ENCODE results near the gene CXCL11.

CXCL11 gene

GRCh38 chr4:76022677-76023076 is 13.2 kb downstream of the CXCL11 start:
- no peak overlapping the region for H2AFZ ChIP-seq (ENCODE audit: insufficient read depth, low read length, poor library complexity)
- H2BK120ac ChIP-seq (ENCODE audit: insufficient read depth, low read length, poor library complexity): no peak overlapping the region
- no peaks in the 10 kb centered on the region for H3K4me1 ChIP-seq (ENCODE audit: control insufficient read depth in 1 of 2, insufficient read depth in 2 of 2, low read length in 2 of 2)
- H3K4me2 ChIP-seq (ENCODE audit: low read length): no peak overlapping the region
- no peak overlapping the region for H3K4me3 ChIP-seq (ENCODE audit: low read depth, low read length)
- H2BK5ac ChIP-seq (ENCODE audit: low read depth, low read length, poor library complexity): no peak overlapping the region
- no peak overlapping the region for H4K8ac ChIP-seq (ENCODE audit: low read depth, low read length)
- H3K79me2 ChIP-seq (ENCODE audit: control insufficient read depth, insufficient read depth, low read length, poor library complexity): no peaks in the 10 kb centered on the region
- no peak overlapping the region for H3K9ac ChIP-seq (ENCODE audit: low read length)
- H2BK12ac ChIP-seq (ENCODE audit: low read length): no peak overlapping the region
- no peaks in the 10 kb centered on the region for H3K79me1 ChIP-seq (ENCODE audit: low read length)
- H3K14ac ChIP-seq (ENCODE audit: low read length): no peak overlapping the region
- H2AK5ac ChIP-seq (ENCODE audit: low read length): no peak overlapping the region
- H3K23ac ChIP-seq (ENCODE audit: low read length): no peak overlapping the region
- H3K18ac ChIP-seq (ENCODE audit: low read length): no peak overlapping the region
- H3K36me3 ChIP-seq (ENCODE audit: control insufficient read depth in 1 of 2, insufficient read depth in 2 of 2, low read length in 2 of 2): no peaks in the 10 kb centered on the region
- H3K9me3 ChIP-seq (ENCODE audit: insufficient read depth, low read depth, low read length): no peaks in the 10 kb centered on the region
- H3K4ac ChIP-seq (ENCODE audit: low read depth, low read length): no peak overlapping the region
- no peak for DNase-seq
- H3K27ac ChIP-seq (ENCODE audit: low read depth, low read length): no peak overlapping the region
- WGBS (ENCODE audit: extremely low coverage, insufficient coverage, insufficient read length): no CpG with 5 or more reads among the region's 2 CpGs
- H4K12ac ChIP-seq (ENCODE audit: low read depth, low read length): no peak overlapping the region
- H4K91ac ChIP-seq (ENCODE audit: low read depth, low read length): no peak overlapping the region
- no peaks in the 10 kb centered on the region for H3K27me3 ChIP-seq (ENCODE audit: insufficient read depth, low read length)

GRCh38 chr4:76022031-76022430 is 13.8 kb downstream of the CXCL11 start:
- Histone ChIP-seq H3K4me3 (ENCODE audit: low read depth, low read length) (no peak overlapping the region), H4K12ac (ENCODE audit: low read depth, low read length) (no peak overlapping the region), H3K9me3 (ENCODE audit: insufficient read depth, low read depth, low read length) (no peaks in the 10 kb centered on the region), H3K36me3 (ENCODE audit: control insufficient read depth in 1 of 2, insufficient read depth in 2 of 2, low read length in 2 of 2) (no peaks in the 10 kb centered on the region), H3K23ac (ENCODE audit: low read length) (no peak overlapping the region), H3K4me2 (ENCODE audit: low read length) (no peak overlapping the region), H3K4ac (ENCODE audit: low read depth, low read length) (no peak overlapping the region), H3K9ac (ENCODE audit: low read length) (no peak overlapping the region), H3K79me2 (ENCODE audit: control insufficient read depth, insufficient read depth, low read length, poor library complexity) (no peaks in the 10 kb centered on the region), H3K4me1 (ENCODE audit: control insufficient read depth in 1 of 2, insufficient read depth in 2 of 2, low read length in 2 of 2) (no peaks in the 10 kb centered on the region), H3K18ac (ENCODE audit: low read length) (no peak overlapping the region), H2AK5ac (ENCODE audit: low read length) (no peak overlapping the region), H3K79me1 (ENCODE audit: low read length) (no peaks in the 10 kb centered on the region), H3K27ac (ENCODE audit: low read depth, low read length) (no peak overlapping the region), H4K91ac (ENCODE audit: low read depth, low read length) (no peak overlapping the region), H4K8ac (ENCODE audit: low read depth, low read length) (no peak overlapping the region), H2BK12ac (ENCODE audit: low read length) (no peak overlapping the region), H3K14ac (ENCODE audit: low read length) (no peak overlapping the region), H2BK120ac (ENCODE audit: insufficient read depth, low read length, poor library complexity) (no peak overlapping the region), H2AFZ (ENCODE audit: insufficient read depth, low read length, poor library complexity) (no peak overlapping the region), H3K27me3 (ENCODE audit: insufficient read depth, low read length) (no peaks in the 10 kb centered on the region), H2BK5ac (ENCODE audit: low read depth, low read length, poor library complexity) (no peak overlapping the region)
- WGBS (ENCODE audit: extremely low coverage, insufficient coverage, insufficient read length): no CpG with 5 or more reads among the region's 4 CpGs
- DNase-seq: peak; percentile 55 to 75

GRCh38 chr4:76017056-76017686 is 18.7 kb downstream of the CXCL11 start:
- no peaks in the 10 kb centered on the region for H3K9me3 ChIP-seq (ENCODE audit: insufficient read depth, low read depth, low read length)

GRCh38 chr4:76016393-76016792 is 19.5 kb downstream of the CXCL11 start:
- Histone ChIP-seq H3K4me1 (ENCODE audit: control insufficient read depth in 1 of 2, insufficient read depth in 2 of 2, low read length in 2 of 2) (no peaks in the 10 kb centered on the region), H3K14ac (ENCODE audit: low read length) (no peak overlapping the region), H4K12ac (ENCODE audit: low read depth, low read length) (no peak overlapping the region), H3K9ac (ENCODE audit: low read length) (no peak overlapping the region), H2BK120ac (ENCODE audit: insufficient read depth, low read length, poor library complexity) (no peak overlapping the region), H2AK5ac (ENCODE audit: low read length) (no peak overlapping the region), H2BK5ac (ENCODE audit: low read depth, low read length, poor library complexity) (no peak overlapping the region), H3K36me3 (ENCODE audit: control insufficient read depth in 1 of 2, insufficient read depth in 2 of 2, low read length in 2 of 2) (no peaks in the 10 kb centered on the region), H3K4me3 (ENCODE audit: low read depth, low read length) (no peak overlapping the region), H4K91ac (ENCODE audit: low read depth, low read length) (no peak overlapping the region), H2BK12ac (ENCODE audit: low read length) (no peak overlapping the region), H3K79me1 (ENCODE audit: low read length) (no peaks in the 10 kb centered on the region), H3K18ac (ENCODE audit: low read length) (no peak overlapping the region), H3K4ac (ENCODE audit: low read depth, low read length) (no peak overlapping the region), H3K4me2 (ENCODE audit: low read length) (no peak overlapping the region), H3K27ac (ENCODE audit: low read depth, low read length) (no peak overlapping the region), H3K23ac (ENCODE audit: low read length) (no peak overlapping the region), H4K8ac (ENCODE audit: low read depth, low read length) (no peak overlapping the region), H3K9me3 (ENCODE audit: insufficient read depth, low read depth, low read length) (no peaks in the 10 kb centered on the region), H2AFZ (ENCODE audit: insufficient read depth, low read length, poor library complexity) (no peak overlapping the region), H3K27me3 (ENCODE audit: insufficient read depth, low read length) (no peaks in the 10 kb centered on the region), H3K79me2 (ENCODE audit: control insufficient read depth, insufficient read depth, low read length, poor library complexity) (no peaks in the 10 kb centered on the region)
- peak; percentile 60 to 73 for DNase-seq
- WGBS (ENCODE audit: extremely low coverage, insufficient coverage, insufficient read length): no CpG with 5 or more reads among the region's 2 CpGs

More at GRCh38 chr4:76017056-76017686, 18.7 kb downstream of the CXCL11 start:
- Histone ChIP-seq H3K4me3 (ENCODE audit: low read depth, low read length) (no peak overlapping the region), H3K79me1 (ENCODE audit: low read length) (no peaks in the 10 kb centered on the region), H3K23ac (ENCODE audit: low read length) (no peak overlapping the region), H2BK5ac (ENCODE audit: low read depth, low read length, poor library complexity) (no peak overlapping the region), H3K36me3 (ENCODE audit: control insufficient read depth in 1 of 2, insufficient read depth in 2 of 2, low read length in 2 of 2) (no peaks in the 10 kb centered on the region), H3K9ac (ENCODE audit: low read length) (no peak overlapping the region), H3K14ac (ENCODE audit: low read length) (no peak overlapping the region), H3K4me2 (ENCODE audit: low read length) (no peak overlapping the region), H3K27me3 (ENCODE audit: insufficient read depth, low read length) (no peaks in the 10 kb centered on the region), H3K27ac (ENCODE audit: low read depth, low read length) (no peak overlapping the region), H3K79me2 (ENCODE audit: control insufficient read depth, insufficient read depth, low read length, poor library complexity) (no peaks in the 10 kb centered on the region), H3K18ac (ENCODE audit: low read length) (no peak overlapping the region), H3K4me1 (ENCODE audit: control insufficient read depth in 1 of 2, insufficient read depth in 2 of 2, low read length in 2 of 2) (no peaks in the 10 kb centered on the region), H2BK120ac (ENCODE audit: insufficient read depth, low read length, poor library complexity) (no peak overlapping the region), H4K8ac (ENCODE audit: low read depth, low read length) (no peak overlapping the region), H4K12ac (ENCODE audit: low read depth, low read length) (no peak overlapping the region), H2BK12ac (ENCODE audit: low read length) (no peak overlapping the region), H3K4ac (ENCODE audit: low read depth, low read length) (no peak overlapping the region), H2AFZ (ENCODE audit: insufficient read depth, low read length, poor library complexity) (no peak overlapping the region), H4K91ac (ENCODE audit: low read depth, low read length) (no peak overlapping the region), H2AK5ac (ENCODE audit: low read length) (no peak overlapping the region)
- DNase-seq: peak; percentile 96 to 97
- WGBS (ENCODE audit: extremely low coverage, insufficient coverage, insufficient read length): no CpG with 5 or more reads among the region's 3 CpGs

Data from trophoblast cell (in vitro differentiated cells and primary cell).